ENCODE results near the gene PPP1CA.
A peak's percentile ranks its signal among the peaks of the same experiment; 100 is the strongest.

Gene PPP1CA

GRCh38 chr11:67376063-67376820 lies 25.4 kb downstream of the PPP1CA start:
- no peaks in the 10 kb centered on the region for H3K27me3 ChIP-seq (ENCODE audit: control insufficient read depth in 1 of 2, insufficient read depth in 1 of 2, low read length in 2 of 2)
- H3K4me2 ChIP-seq (ENCODE audit: low read length, poor library complexity, severe bottlenecking): no peak overlapping the region
- WGBS: 71% methylated on average over 7 of the region's 7 CpGs
- H3K4me1 ChIP-seq (ENCODE audit: control insufficient read depth, insufficient read depth, low read depth, low read length): peaks cover 54% of the 10 kb centered on the region
- DNase-seq: no peak
- peaks cover 0 to 8% of the 10 kb centered on the region in 2 experiments for H3K36me3 ChIP-seq (ENCODE audit: control insufficient read depth in 1 of 2, insufficient read depth in 2 of 2, low read depth in 1 of 2, low read length in 2 of 2)
- peak overlapping the region; percentile 99 for H3K27ac ChIP-seq (ENCODE audit: low read length, poor library complexity, severe bottlenecking)
- peak overlapping the region; percentile 71 for H2AK5ac ChIP-seq (ENCODE audit: low read length, severe bottlenecking)
- H3K4me3 ChIP-seq (ENCODE audit: insufficient read depth in 1 of 2, low read depth in 1 of 2, low read length in 2 of 2): no peak overlapping the region
- no peak overlapping the region for H3K14ac ChIP-seq (ENCODE audit: low read length in 2 of 2)
- no peak overlapping the region for H2AFZ ChIP-seq (ENCODE audit: low read depth, low read length)
- H3K9me3 ChIP-seq (ENCODE audit: control insufficient read depth, low read length): no peaks in the 10 kb centered on the region
- H3K23ac ChIP-seq (ENCODE audit: low read length in 2 of 2): no peak overlapping the region
- H2BK12ac ChIP-seq (ENCODE audit: low read length in 2 of 2): peak overlapping the region; percentile 59 to 89
- H3K4ac ChIP-seq (ENCODE audit: low read depth in 1 of 2, low read length in 2 of 2): no peak overlapping the region
- H2BK120ac ChIP-seq (ENCODE audit: low read depth, low read length): no peak overlapping the region
- peaks cover 7% of the 10 kb centered on the region for H3K79me1 ChIP-seq (replicated peaks; ENCODE audit: low read length, poor library complexity, severe bottlenecking)
- H3K18ac ChIP-seq (ENCODE audit: low read depth in 1 of 2, low read length in 2 of 2): peak overlapping the region in 1 of 2 experiments; percentile 13
- peak overlapping the region; percentile 33 for H4K8ac ChIP-seq (ENCODE audit: low read length)
- no peak overlapping the region for H2BK5ac ChIP-seq (ENCODE audit: low read depth, low read length, poor library complexity, severe bottlenecking)
- H2BK15ac ChIP-seq (ENCODE audit: low read depth, poor library complexity, severe bottlenecking): peak overlapping the region; percentile 83
- H4K91ac ChIP-seq (ENCODE audit: low read length): peak overlapping the region; percentile 35
- no peak overlapping the region for H3K9ac ChIP-seq (ENCODE audit: low read length)

DNA sequence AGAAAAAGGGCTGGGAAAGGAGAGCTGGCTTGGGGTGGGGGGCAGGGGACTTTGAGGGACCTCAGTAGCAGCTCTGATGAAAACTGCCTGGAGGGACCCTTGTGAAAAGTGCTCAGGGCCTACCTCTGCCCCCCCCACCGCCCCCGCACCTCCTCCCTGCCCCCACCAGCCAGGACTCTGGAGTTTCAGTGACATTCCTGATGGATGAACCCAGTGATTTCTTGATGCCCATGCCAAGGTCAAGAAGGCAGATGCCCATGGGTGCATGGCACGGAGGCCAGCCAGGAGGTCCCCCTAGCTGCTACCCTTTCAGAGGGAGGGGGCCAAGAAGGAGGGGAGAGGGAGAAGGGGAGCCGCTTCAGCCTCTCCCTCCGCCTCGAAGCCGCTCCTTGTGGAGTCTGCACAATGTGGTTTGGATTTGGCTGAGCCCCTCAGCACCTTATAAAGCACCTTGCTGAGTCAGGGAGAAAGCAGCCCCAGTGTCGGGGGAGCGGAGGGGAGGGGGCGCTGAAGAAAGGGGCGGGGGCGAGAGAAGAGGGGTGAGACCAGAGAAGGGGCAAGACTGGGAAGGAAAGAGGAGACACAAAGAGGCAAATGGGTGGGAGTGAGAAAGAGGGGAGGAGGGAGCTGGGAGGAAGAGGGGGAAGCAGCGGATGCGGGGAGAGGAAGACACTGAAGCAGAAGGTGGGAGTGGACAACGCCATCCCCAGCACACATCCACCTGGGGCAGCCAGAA lies 26.2 kb downstream of the PPP1CA start:
- H2AFZ ChIP-seq (ENCODE audit: low read depth, low read length): no peak overlapping the region
- peak overlapping the region; percentile 93 for H4K91ac ChIP-seq (ENCODE audit: low read length)
- H3K14ac ChIP-seq (ENCODE audit: low read length in 2 of 2): no peak overlapping the region
- H2BK5ac ChIP-seq (ENCODE audit: low read depth, low read length, poor library complexity, severe bottlenecking): peak overlapping the region; percentile 74
- H2BK120ac ChIP-seq (ENCODE audit: low read depth, low read length): peak overlapping the region; percentile 83
- peak overlapping the region; percentile 59 to 89 for H2BK12ac ChIP-seq (ENCODE audit: low read length in 2 of 2)
- peaks cover 60% of the 10 kb centered on the region for H3K4me1 ChIP-seq (ENCODE audit: control insufficient read depth, insufficient read depth, low read depth, low read length)
- peak overlapping the region; percentile 96 for H2AK5ac ChIP-seq (ENCODE audit: low read length, severe bottlenecking)
- H3K36me3 ChIP-seq (ENCODE audit: control insufficient read depth in 1 of 2, insufficient read depth in 2 of 2, low read depth in 1 of 2, low read length in 2 of 2): peaks cover 0 to 11% of the 10 kb centered on the region in 2 experiments
- WGBS: 35% methylated on average over 12 of the region's 15 CpGs
- H3K9me3 ChIP-seq (ENCODE audit: control insufficient read depth, low read length): no peaks in the 10 kb centered on the region
- H3K27me3 ChIP-seq (ENCODE audit: control insufficient read depth in 1 of 2, insufficient read depth in 1 of 2, low read length in 2 of 2): no peaks in the 10 kb centered on the region
- H3K27ac ChIP-seq (ENCODE audit: low read length, poor library complexity, severe bottlenecking): peak overlapping the region; percentile 99
- peaks cover 7% of the 10 kb centered on the region for H3K79me1 ChIP-seq (replicated peaks; ENCODE audit: low read length, poor library complexity, severe bottlenecking)
- peak overlapping the region; percentile 31 to 96 for H3K18ac ChIP-seq (ENCODE audit: low read depth in 1 of 2, low read length in 2 of 2)
- DNase-seq: no peak
- H3K4me2 ChIP-seq (ENCODE audit: low read length, poor library complexity, severe bottlenecking): peak overlapping the region; percentile 18
- peak overlapping the region; percentile 70 for H2BK15ac ChIP-seq (ENCODE audit: low read depth, poor library complexity, severe bottlenecking)
- no peak overlapping the region for H3K23ac ChIP-seq (ENCODE audit: low read length in 2 of 2)
- peak overlapping the region; percentile 91 for H3K9ac ChIP-seq (ENCODE audit: low read length)
- no peak overlapping the region for H3K4ac ChIP-seq (ENCODE audit: low read depth in 1 of 2, low read length in 2 of 2)
- no peak overlapping the region for H3K4me3 ChIP-seq (ENCODE audit: insufficient read depth in 1 of 2, low read depth in 1 of 2, low read length in 2 of 2)
- H4K8ac ChIP-seq (ENCODE audit: low read length): peak overlapping the region; percentile 93

DNA sequence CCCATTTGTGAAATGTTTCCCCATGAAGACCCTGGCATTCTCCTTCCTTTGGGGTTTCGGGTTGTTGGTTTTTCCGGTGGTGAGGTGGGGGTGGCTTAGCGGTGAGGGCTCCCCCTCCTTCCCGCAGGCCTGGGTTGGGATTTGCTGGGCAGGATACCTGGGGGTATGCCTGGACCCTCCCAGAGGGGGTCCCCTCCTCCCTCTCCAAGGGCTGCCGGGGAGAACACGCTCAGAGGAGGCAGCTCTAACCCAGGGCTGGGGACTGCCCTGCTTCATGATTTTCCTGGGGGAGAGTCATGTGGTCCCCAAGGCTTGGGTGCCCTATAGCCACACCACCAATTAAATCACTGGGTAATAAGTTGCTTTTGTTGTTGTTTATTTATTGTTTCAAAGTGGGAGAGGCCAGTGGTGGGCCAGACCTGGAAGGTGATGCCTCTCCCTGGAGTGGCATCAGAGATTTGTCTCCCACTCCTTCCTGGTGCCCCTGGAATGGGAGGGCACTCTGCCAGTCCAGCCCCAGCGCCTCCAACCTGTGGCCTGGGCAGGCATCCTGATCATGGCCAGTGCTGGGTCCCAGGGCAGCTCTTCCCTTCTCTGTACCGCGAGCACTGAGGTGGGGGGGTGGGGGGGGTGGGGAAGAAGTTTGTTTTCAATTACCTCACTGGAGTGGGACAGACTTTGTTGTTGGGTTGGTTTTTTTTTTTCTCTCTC lies 26.9 kb downstream of the PPP1CA start:
- peaks cover 0 to 11% of the 10 kb centered on the region in 2 experiments for H3K36me3 ChIP-seq (ENCODE audit: control insufficient read depth in 1 of 2, insufficient read depth in 2 of 2, low read depth in 1 of 2, low read length in 2 of 2)
- H3K27ac ChIP-seq (ENCODE audit: low read length, poor library complexity, severe bottlenecking): peak overlapping the region; percentile 99
- H3K4me2 ChIP-seq (ENCODE audit: low read length, poor library complexity, severe bottlenecking): peak overlapping the region; percentile 59
- H3K4me3 ChIP-seq (ENCODE audit: insufficient read depth in 1 of 2, low read depth in 1 of 2, low read length in 2 of 2): peak overlapping the region in 1 of 2 experiments; percentile 81
- H4K91ac ChIP-seq (ENCODE audit: low read length): peak overlapping the region; percentile 95
- H3K4ac ChIP-seq (ENCODE audit: low read depth in 1 of 2, low read length in 2 of 2): peak overlapping the region; percentile 91 to 96
- peak overlapping the region in 1 of 2 experiments; percentile 30 for H3K14ac ChIP-seq (ENCODE audit: low read length in 2 of 2)
- H3K4me1 ChIP-seq (ENCODE audit: control insufficient read depth, insufficient read depth, low read depth, low read length): peaks cover 65% of the 10 kb centered on the region
- 29% methylated on average over 5 of the region's 9 CpGs for WGBS
- no peaks in the 10 kb centered on the region for H3K27me3 ChIP-seq (ENCODE audit: control insufficient read depth in 1 of 2, insufficient read depth in 1 of 2, low read length in 2 of 2)
- peaks cover 7% of the 10 kb centered on the region for H3K79me1 ChIP-seq (replicated peaks; ENCODE audit: low read length, poor library complexity, severe bottlenecking)
- H2BK12ac ChIP-seq (ENCODE audit: low read length in 2 of 2): peak overlapping the region; percentile 89 to 98
- no peaks in the 10 kb centered on the region for H3K9me3 ChIP-seq (ENCODE audit: control insufficient read depth, low read length)
- H3K23ac ChIP-seq (ENCODE audit: low read length in 2 of 2): no peak overlapping the region
- H2BK15ac ChIP-seq (ENCODE audit: low read depth, poor library complexity, severe bottlenecking): peak overlapping the region; percentile 87
- peak overlapping the region; percentile 98 for H4K8ac ChIP-seq (ENCODE audit: low read length)
- no peak overlapping the region for H2AFZ ChIP-seq (ENCODE audit: low read depth, low read length)
- H2BK5ac ChIP-seq (ENCODE audit: low read depth, low read length, poor library complexity, severe bottlenecking): peak overlapping the region; percentile 96
- H3K9ac ChIP-seq (ENCODE audit: low read length): peak overlapping the region; percentile 91
- peak overlapping the region; percentile 88 to 96 for H3K18ac ChIP-seq (ENCODE audit: low read depth in 1 of 2, low read length in 2 of 2)
- H2AK5ac ChIP-seq (ENCODE audit: low read length, severe bottlenecking): peak overlapping the region; percentile 95
- H2BK120ac ChIP-seq (ENCODE audit: low read depth, low read length): peak overlapping the region; percentile 92
- DNase-seq: no peak

Measured in mesenchymal stem cell (in vitro differentiated cells and primary cell).